GM21447 (cell line): Measurements from ENCODE around the gene OSGEPL1.
"Not testable (repeated sequence)": the region's sequence is repeated elsewhere in the genome, so short reads cannot be mapped to it uniquely, and the experiment has no call there.

Source experiments
- ATAC-seq: cut with Tn5 transposase; IDR thresholded peaks from one replicate; pipeline ENCODE4 v1.9.1; 2021; ENCODE audit not compliant: unreplicated experiment

Gene OSGEPL1

GRCh38 chr2:189751080-189751658 is 11.4 kb downstream of the OSGEPL1 start:
- no peak for ATAC-seq

GRCh38 chr2:189729430-189729829 is 33.2 kb downstream of the OSGEPL1 start:
- ATAC-seq: no peak

GRCh38 chr2:189726849-189727248 is 35.7 kb downstream of the OSGEPL1 start:
- ATAC-seq: no peak

GRCh38 chr2:189726271-189726670 is 36.3 kb downstream of the OSGEPL1 start:
- ATAC-seq: no peak

GRCh38 chr2:189723192-189723591 is 39.4 kb downstream of the OSGEPL1 start:
- ATAC-seq: no peak

GRCh38 chr2:189719571-189719970 is 43.0 kb downstream of the OSGEPL1 start:
- ATAC-seq: no peak

GRCh38 chr2:189717593-189717992 is 45.0 kb downstream of the OSGEPL1 start:
- ATAC-seq: not testable (repeated sequence)

GRCh38 chr2:189709501-189710221 is 52.9 kb downstream of the OSGEPL1 start:
- no peak for ATAC-seq

- no peak for ATAC-seq
Measured at GRCh38 chr2:189702071-189702470, 60.5 kb downstream of the OSGEPL1 start.

- ATAC-seq: no peak
Measured at GRCh38 chr2:189700681-189701080, 61.9 kb downstream of the OSGEPL1 start.

- peak; percentile 54 for ATAC-seq
Measured at GRCh38 chr2:189698020-189698887, 64.3 kb downstream of the OSGEPL1 start.
